Duodenal mucosa (tissue), 2 donors: ENCODE measurements around the gene RNF32.

Experiments
- H3K27ac ChIP-seq: one replicate; pipeline ENCODE4 v1.7.0; 2013; ENCODE audit warnings: low read depth, low read length
- H3K27me3 ChIP-seq, 2 donors: one replicate each; pipeline ENCODE4 v1.7.0; 2013; ENCODE audit warnings: low read length in 2 of 2, control low read depth in 1 of 2; ENCODE audit not compliant: insufficient read depth in 2 of 2, control insufficient read depth in 1 of 2
- H3K36me3 ChIP-seq, 2 donors: one replicate each; pipeline ENCODE4 v1.7.0; 2013; ENCODE audit warnings: low read length in 2 of 2, control low read depth in 1 of 2; ENCODE audit not compliant: insufficient read depth in 2 of 2, control insufficient read depth in 1 of 2
- H3K4me1 ChIP-seq, 2 donors: one replicate each; pipeline ENCODE4 v1.7.0; 2013; ENCODE audit warnings: low read length in 2 of 2, control low read depth in 1 of 2; ENCODE audit not compliant: insufficient read depth in 2 of 2, control insufficient read depth in 1 of 2
- H3K4me3 ChIP-seq, 2 donors: one replicate each; pipeline ENCODE4 v1.7.0; 2013; ENCODE audit warnings: low read length in 2 of 2, low read depth in 1 of 2
- H3K9ac ChIP-seq, 2 donors: one replicate each; pipeline ENCODE4 v1.7.0; 2013; ENCODE audit warnings: low read length in 2 of 2, low read depth in 1 of 2
- H3K9me3 ChIP-seq, 2 donors: one replicate each; pipeline ENCODE4 v1.7.0; 2013; ENCODE audit warnings: low read length in 2 of 2, control low read depth in 1 of 2; ENCODE audit not compliant: control insufficient read depth in 1 of 2

The RNF32 gene

DNA sequence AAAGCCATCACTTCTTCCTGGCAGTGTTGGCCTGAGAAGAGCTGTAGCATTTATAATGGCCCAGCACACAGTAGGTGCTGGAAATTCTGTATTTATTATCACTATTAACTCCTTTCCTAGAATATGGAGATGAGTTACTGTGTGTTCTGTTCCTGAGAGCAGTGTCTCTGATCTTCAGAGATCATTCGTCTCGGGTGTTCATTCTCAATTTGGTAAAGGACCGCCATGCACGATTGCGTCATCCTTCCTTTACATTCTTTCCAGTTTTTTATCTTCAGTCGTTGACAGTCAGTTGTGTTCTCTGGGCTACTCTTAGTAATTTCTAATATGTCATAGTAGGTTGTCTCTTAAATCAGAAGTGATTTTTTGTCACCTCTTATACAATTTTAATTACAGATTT lies 18.6 kb downstream of the RNF32 start:
- Histone ChIP-seq H3K9ac (no peak overlapping the region), H3K9me3 (no peaks in the 10 kb centered on the region), H3K4me3 (no peak overlapping the region), H3K27ac (no peak overlapping the region), H3K27me3 (no peaks in the 10 kb centered on the region), H3K4me1 (no peaks in the 10 kb centered on the region), H3K36me3 (no peaks in the 10 kb centered on the region)

DNA sequence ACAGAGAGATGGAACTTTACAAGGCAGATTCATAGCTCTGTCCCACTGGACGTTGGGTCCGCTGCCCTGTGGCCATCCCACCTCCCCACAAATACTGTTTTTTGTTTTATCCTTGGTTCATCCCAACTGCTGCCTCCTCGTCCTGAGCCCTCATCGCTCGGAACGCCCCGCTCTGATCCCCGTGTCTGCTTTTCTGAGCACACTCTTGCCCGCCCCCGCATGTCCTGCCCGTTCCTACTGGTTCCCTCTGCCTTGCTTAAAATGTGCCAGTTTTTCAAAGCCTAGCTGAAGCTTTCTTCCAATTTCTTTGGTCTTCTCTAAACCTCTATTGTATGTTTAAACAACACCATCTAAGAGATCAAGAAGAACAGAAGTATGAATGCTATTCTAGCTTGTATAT lies 19.4 kb downstream of the RNF32 start:
- Histone ChIP-seq H3K4me1 (no peaks in the 10 kb centered on the region), H3K27me3 (no peaks in the 10 kb centered on the region), H3K9ac (no peak overlapping the region), H3K36me3 (no peaks in the 10 kb centered on the region), H3K27ac (no peak overlapping the region), H3K9me3 (no peaks in the 10 kb centered on the region), H3K4me3 (no peak overlapping the region)

DNA sequence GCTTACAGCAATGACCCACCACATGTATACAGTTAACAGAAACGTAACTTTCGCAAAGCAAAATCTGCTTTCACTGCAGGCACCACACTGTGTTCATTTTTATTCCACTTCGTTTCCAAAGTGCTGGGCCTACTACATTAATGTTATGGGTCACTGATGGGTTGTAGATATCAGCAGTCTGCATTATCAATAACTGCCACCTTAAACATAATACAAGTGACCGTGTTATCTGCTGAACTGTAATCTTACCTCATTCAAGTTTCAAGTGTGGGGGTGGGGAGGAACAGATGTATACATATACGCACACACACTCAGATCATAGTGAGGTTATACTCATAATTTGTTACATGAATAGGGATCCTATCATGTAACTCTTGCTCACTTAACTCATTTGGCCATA lies 21.1 kb downstream of the RNF32 start:
- no peaks in the 10 kb centered on the region for H3K9me3 ChIP-seq
- H3K27me3 ChIP-seq: no peaks in the 10 kb centered on the region
- no peak overlapping the region for H3K27ac ChIP-seq

DNA sequence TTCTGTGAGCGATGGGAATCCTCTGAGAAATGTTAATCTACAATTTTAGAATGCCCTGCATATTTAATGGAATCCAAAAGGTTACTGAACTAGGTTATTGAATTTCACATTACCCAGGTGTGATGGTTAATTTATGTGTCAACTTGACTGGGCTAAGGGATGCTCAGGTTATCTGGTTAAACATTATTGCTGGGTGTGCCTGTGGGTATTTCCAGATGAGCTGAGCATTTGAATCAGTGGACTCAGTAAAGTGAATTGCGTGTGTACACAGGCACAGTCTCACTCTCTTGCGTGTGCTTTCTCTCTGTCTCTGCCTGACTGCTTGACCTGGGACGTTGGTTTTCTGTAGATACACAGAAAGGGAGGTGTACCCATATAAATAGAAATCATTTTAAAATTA lies 21.7 kb downstream of the RNF32 start:
- H3K36me3 ChIP-seq: no peaks in the 10 kb centered on the region
- H3K9me3 ChIP-seq: no peaks in the 10 kb centered on the region
- H3K9ac ChIP-seq: no peak overlapping the region
- H3K4me1 ChIP-seq: peaks cover 0 to 11% of the 10 kb centered on the region in 2 donors
- H3K27me3 ChIP-seq: no peaks in the 10 kb centered on the region
- H3K27ac ChIP-seq: no peak overlapping the region
- no peak overlapping the region for H3K4me3 ChIP-seq

More for the DNA sequence above, 21.1 kb downstream of the RNF32 start:
- Histone ChIP-seq H3K9ac (no peak overlapping the region), H3K36me3 (no peaks in the 10 kb centered on the region), H3K4me3 (no peak overlapping the region), H3K4me1 (peaks cover 0 to 5% of the 10 kb centered on the region in 2 donors)

DNA sequence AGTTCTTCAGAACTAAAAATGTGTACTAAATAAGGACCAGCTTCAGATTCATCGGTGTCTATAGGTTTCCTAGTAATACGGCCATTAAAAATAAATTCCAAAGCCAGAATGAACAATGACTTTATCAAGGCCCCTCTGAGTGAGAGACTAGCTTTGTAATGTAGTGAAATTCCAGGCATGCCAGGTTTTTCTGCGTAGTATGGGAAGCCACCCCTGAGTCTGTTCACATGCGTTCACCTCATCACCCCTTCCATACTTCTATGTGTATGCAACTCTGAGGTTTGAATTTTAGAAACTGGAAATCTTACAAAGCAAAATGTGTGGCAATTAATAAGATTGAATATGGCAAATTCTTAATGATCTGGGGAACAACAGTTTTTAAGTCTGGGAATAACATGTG lies 24.5 kb downstream of the RNF32 start:
- no peaks in the 10 kb centered on the region for H3K27me3 ChIP-seq
- H3K9ac ChIP-seq: no peak overlapping the region
- peaks cover 0 to 16% of the 10 kb centered on the region in 2 donors for H3K4me1 ChIP-seq
- no peaks in the 10 kb centered on the region for H3K9me3 ChIP-seq
- H3K4me3 ChIP-seq: no peak overlapping the region
- no peak overlapping the region for H3K27ac ChIP-seq
- peaks cover 0 to 2% of the 10 kb centered on the region in 2 donors for H3K36me3 ChIP-seq

DNA sequence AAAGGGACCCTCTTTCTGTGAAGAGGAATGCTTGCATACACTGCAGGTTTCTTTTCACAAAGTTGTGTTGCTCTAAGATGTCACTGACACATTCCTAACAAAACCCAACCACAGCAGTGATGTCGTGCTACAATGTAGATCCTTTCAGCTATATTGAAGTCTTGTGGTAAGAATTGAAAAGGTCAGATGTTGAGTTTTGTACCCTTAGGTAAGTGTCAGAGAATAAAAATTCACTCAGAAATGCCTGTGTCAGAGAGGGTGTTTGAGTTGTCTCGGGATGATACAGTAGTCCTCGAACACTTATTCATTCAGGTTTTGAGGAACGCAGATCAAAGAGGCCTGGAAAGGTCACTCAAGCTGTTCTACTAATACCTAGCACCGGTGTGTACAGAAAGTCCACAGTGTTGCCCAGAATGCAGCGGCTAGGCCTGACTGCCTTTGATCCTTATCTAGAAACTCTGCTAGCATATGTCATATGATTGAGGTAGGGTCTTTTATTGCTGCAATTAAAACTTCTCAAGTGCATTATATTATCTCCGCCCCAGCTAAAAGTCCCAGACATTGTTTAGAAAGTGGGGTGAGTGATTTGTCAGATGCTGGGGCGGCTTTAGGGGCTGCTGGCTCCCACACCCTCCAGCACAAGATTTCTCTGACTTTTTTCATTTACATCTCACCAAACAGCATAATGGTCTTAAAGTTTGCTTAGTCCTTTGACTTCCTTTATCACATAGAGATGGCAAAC lies 26.0 kb downstream of the RNF32 start:
- H3K27ac ChIP-seq: no peak overlapping the region
- peaks cover 0 to 16% of the 10 kb centered on the region in 2 donors for H3K4me1 ChIP-seq
- H3K9ac ChIP-seq: no peak overlapping the region
- H3K27me3 ChIP-seq: no peaks in the 10 kb centered on the region
- H3K9me3 ChIP-seq: no peaks in the 10 kb centered on the region
- H3K4me3 ChIP-seq: no peak overlapping the region
- peaks cover 0 to 2% of the 10 kb centered on the region in 2 donors for H3K36me3 ChIP-seq

DNA sequence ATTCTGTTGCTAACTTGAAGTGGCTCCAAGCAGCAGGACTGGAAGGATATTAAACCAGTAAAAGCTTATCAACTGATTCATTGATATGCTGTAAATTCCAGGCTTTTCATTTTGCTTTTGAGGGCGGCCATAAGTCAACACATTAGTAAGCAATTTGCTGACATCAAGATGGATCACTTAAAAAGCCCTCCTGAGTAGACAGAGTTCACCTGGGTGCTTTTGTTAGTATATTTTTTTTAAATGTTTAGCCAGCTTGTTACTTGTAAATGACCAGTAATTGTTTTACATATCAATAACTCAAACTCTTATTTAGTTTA lies 26.5 kb downstream of the RNF32 start:
- Histone ChIP-seq H3K36me3 (peaks cover 0 to 2% of the 10 kb centered on the region in 2 donors), H3K4me3 (no peak overlapping the region), H3K27ac (no peak overlapping the region), H3K9me3 (no peaks in the 10 kb centered on the region), H3K27me3 (no peaks in the 10 kb centered on the region), H3K4me1 (peaks cover 0 to 16% of the 10 kb centered on the region in 2 donors), H3K9ac (no peak overlapping the region)

DNA sequence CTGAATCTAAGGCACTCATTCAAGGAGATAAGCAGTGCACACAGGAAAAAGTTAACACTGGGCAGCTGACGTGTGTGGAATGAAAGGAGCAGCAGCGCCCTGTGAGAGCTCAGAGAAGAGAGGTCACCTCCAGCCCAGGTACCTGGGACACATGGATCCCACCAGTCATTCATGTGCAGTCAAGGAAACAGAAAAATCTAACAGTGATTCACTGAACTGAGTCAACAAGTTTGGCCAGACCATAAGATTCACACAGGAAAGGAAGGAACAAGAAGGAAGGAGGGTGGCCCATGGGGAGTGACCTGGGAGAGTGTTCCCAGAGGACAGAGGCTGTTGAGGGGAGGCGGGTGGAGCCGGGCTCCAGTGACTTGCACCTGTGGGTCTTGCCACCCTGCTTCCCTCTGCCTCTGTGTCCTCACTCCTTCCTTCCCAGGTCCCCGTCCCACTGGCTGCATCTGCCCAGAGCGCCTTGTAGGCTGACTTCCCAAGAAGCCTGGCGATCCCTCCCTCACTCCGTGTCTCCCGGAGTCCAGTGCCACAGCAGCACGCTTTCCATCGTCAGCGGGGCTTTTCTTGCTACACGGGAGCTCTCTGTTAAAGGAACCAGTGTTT lies 27.7 kb downstream of the RNF32 start:
- Histone ChIP-seq H3K9me3 (no peaks in the 10 kb centered on the region), H3K27ac (no peak overlapping the region), H3K36me3 (peaks cover 0 to 6% of the 10 kb centered on the region in 2 donors), H3K4me1 (peaks cover 0 to 16% of the 10 kb centered on the region in 2 donors), H3K4me3 (no peak overlapping the region), H3K27me3 (no peaks in the 10 kb centered on the region), H3K9ac (no peak overlapping the region)

DNA sequence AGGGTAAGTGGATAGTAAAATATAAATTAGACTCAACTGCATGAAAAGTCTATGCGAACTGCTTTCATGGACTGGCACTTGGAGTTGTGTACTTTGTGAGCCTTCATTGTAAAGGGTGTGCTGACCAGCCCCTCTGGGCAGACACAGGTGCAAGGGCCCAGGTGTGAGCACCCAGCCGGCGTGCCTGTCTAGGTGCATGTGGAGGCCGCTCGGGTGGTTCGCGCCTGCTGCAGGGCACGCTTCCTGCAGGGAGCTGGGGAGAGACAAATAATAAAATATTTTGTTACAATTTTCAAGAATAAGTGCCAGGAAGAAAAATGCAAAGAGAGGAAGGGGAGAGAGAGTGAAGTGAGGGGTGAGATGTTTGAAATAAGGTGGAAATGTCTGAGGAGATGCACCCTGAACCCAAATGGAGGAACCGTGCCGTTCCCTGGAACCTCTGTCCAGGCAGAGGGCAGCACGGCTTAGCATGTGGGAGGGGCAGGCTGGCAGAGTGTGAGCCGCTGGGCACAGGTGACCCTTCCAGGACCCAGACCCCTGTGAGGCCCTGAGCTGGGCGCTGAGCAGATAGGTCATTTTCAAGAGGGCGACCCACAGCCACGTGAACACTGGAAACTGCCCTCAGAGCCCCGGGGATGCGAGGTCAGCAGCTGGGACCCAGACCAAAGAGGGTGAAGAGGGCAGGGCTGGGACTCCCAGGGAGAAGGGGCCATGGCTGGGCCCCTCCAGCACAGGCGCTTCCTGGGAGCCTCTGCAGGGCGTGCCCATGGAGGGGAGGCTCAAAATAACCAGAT lies 28.7 kb downstream of the RNF32 start:
- H3K9ac ChIP-seq: no peak overlapping the region
- no peaks in the 10 kb centered on the region for H3K27me3 ChIP-seq
- H3K4me1 ChIP-seq: peaks cover 0 to 16% of the 10 kb centered on the region in 2 donors
- no peak overlapping the region for H3K4me3 ChIP-seq
- H3K9me3 ChIP-seq: no peaks in the 10 kb centered on the region
- peaks cover 3 to 6% of the 10 kb centered on the region in 2 donors for H3K36me3 ChIP-seq
- H3K27ac ChIP-seq: no peak overlapping the region

DNA sequence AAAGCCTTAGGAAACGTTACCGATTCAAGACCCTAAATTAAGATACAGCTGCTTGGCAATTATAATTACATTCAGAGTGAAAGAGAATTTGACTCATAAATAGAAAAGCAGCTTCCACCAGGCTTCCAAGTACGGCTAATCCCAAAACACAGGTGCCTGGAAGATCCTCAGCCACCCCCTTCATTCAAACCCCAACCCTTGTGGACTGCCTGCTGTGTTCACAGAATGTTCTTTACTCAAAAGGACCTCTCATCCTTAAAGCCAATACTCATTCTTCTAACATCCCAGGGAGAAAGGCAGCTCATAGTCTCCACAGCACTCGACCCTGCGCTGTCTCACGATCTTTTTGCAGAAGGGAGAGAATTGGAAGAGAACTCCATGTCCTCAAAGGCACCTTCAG lies 32.9 kb downstream of the RNF32 start:
- no peaks in the 10 kb centered on the region for H3K27me3 ChIP-seq
- H3K27ac ChIP-seq: no peak overlapping the region
- H3K4me1 ChIP-seq: no peaks in the 10 kb centered on the region
- no peak overlapping the region for H3K9ac ChIP-seq
- H3K9me3 ChIP-seq: no peaks in the 10 kb centered on the region
- peaks cover 10 to 28% of the 10 kb centered on the region in 2 donors for H3K36me3 ChIP-seq
- no peak overlapping the region for H3K4me3 ChIP-seq
